Measurements from ENCODE around the gene ARID2.

DNA sequence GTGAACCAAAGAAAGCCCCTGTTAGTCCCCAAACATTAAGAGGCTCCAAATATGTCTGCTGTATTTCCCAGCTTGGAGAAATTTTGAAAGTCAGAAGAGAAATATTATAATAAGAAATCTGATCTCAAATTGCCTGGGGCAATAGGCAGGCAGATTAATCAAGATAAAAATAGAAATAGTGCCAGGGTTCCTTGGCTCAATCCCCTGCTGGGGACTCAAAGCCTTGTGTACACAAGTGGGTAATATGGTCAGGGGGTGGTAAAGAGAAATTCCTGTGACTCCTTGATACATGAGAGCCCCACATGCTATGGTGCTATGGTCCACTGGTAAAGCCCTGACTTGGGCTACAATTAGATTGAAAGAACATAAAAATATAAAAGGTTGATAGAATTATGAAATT, 41.3 kb upstream of the ARID2 start:
- TF ChIP-seq EZH2 (IDR thresholded peaks at IDR 0.05; ENCODE audit: borderline replicate concordance, control insufficient read depth, low read depth, low read length) (no peak), CHD4 (IDR thresholded peaks at IDR 0.05) (no peak), NFIC (IDR thresholded peaks at IDR 0.05; ENCODE audit: low read depth, low read length) (no peak), SREBF2 (IDR thresholded peaks at IDR 0.05; ENCODE audit: low read length) (no peak), RAD21 (IDR thresholded peaks at IDR 0.05; ENCODE audit: insufficient read depth, low read depth, low read length) (no peak), RCOR1 (conservative IDR thresholded peaks at IDR 0.05; ENCODE audit: low read depth, low read length) (no peak), SIN3A (IDR thresholded peaks at IDR 0.05; ENCODE audit: low read depth, low read length) (no peak), SP1 (IDR thresholded peaks at IDR 0.05; ENCODE audit: low read depth, low read length) (no peak)
- TF ChIP-seq, protein P1, sequence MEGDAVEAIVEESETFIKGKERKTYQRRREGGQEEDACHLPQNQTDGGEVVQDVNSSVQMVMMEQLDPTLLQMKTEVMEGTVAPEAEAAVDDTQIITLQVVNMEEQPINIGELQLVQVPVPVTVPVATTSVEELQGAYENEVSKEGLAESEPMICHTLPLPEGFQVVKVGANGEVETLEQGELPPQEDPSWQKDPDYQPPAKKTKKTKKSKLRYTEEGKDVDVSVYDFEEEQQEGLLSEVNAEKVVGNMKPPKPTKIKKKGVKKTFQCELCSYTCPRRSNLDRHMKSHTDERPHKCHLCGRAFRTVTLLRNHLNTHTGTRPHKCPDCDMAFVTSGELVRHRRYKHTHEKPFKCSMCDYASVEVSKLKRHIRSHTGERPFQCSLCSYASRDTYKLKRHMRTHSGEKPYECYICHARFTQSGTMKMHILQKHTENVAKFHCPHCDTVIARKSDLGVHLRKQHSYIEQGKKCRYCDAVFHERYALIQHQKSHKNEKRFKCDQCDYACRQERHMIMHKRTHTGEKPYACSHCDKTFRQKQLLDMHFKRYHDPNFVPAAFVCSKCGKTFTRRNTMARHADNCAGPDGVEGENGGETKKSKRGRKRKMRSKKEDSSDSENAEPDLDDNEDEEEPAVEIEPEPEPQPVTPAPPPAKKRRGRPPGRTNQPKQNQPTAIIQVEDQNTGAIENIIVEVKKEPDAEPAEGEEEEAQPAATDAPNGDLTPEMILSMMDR (IDR thresholded peaks at IDR 0.05 in 2 of 3, conservative IDR thresholded peaks at IDR 0.05 in 1 of 3; ENCODE audit: control insufficient read depth in 2 of 3, extremely low read depth in 1 of 3, insufficient read depth in 1 of 3, low read depth in 3 of 3, low read length in 3 of 3) = no peak
